CD4-positive, alpha-beta T cell (primary cell): Measurements from ENCODE around the gene ADH7. TPM values are rescaled to one million over a fixed set of nuclear protein-coding genes. Genes with fewer than 3 reads are reported as not detected.

Experiments
- ATAC-seq: fragments of 200-7000 bp; cut with Tn5 transposase; one replicate; pipeline ENCODE4 v1.10.0; 2022; ENCODE audit warnings: mild to moderate bottlenecking; ENCODE audit not compliant: poor library complexity
- CTCF ChIA-PET: fragments of 350-600 bp; sonication (Branson Sonifier 250); formaldehyde crosslinking; loops from one replicate; lab custom pipeline; 2021; ENCODE audit warnings: antibody characterized with exemption, inconsistent platforms; lab: Charles Lee
- POLR2A ChIA-PET: fragments of 350-600 bp; sonication (Branson Sonifier 250); formaldehyde crosslinking; loops from one replicate; lab custom pipeline; 2021; ENCODE audit warnings: antibody characterized with exemption, inconsistent platforms; lab: Charles Lee
- DNase-seq, 14 experiments: peaks; one replicate each; pipeline ENCODE4 v3.0.0-alpha.2; 2013 to 2020; ENCODE audit warnings: mixed read lengths in 2 of 14
- H3K27ac ChIP-seq, 2 donors: one replicate each; pipeline versions ENCODE4 v1.5.1 to v1.7.0; 2013; ENCODE audit warnings: low read length in 2 of 2, low read depth in 1 of 2, mild to moderate bottlenecking in 1 of 2
- H3K27me3 ChIP-seq, 2 experiments: 1 replicate in 1 of 2; 2 replicates in 1 of 2; pipeline versions ENCODE4 v1.6.1 to v1.7.0; 2013; ENCODE audit warnings: low read length in 2 of 2, control low read depth in 1 of 2, mild to moderate bottlenecking in 1 of 2, moderate library complexity in 1 of 2; ENCODE audit not compliant: insufficient read depth in 2 of 2, control insufficient read depth in 1 of 2
- H3K36me3 ChIP-seq: one replicate; pipeline ENCODE4 v1.6.1; 2013; ENCODE audit warnings: low read length, control low read depth; ENCODE audit not compliant: insufficient read depth
- H3K4me1 ChIP-seq: one replicate; pipeline ENCODE4 v1.6.1; 2013; ENCODE audit warnings: low read length, control low read depth; ENCODE audit not compliant: insufficient read depth
- H3K4me3 ChIP-seq: one replicate; pipeline ENCODE4 v1.5.1; 2013; ENCODE audit warnings: mild to moderate bottlenecking, low read length, moderate library complexity
- H3K9me3 ChIP-seq, 2 experiments: 1 replicate in 1 of 2; 2 replicates in 1 of 2; pipeline versions ENCODE4 v1.6.1 to v1.7.0; 2013; ENCODE audit warnings: low read length in 2 of 2, mild to moderate bottlenecking in 2 of 2, control low read depth in 1 of 2, moderate library complexity in 1 of 2; ENCODE audit not compliant: control insufficient read depth in 1 of 2, insufficient read depth in 1 of 2
- H3K27ac Mint-ChIP-seq: one replicate; pipeline ENCODE4 v1.8.0; 2020; ENCODE audit warnings: mixed read lengths
- H3K27me3 Mint-ChIP-seq: one replicate; pipeline ENCODE4 v1.8.0; 2021; ENCODE audit warnings: mixed read lengths
- H3K36me3 Mint-ChIP-seq: one replicate; pipeline ENCODE4 v1.8.0; 2021; ENCODE audit warnings: low read depth, mixed read lengths
- H3K4me1 Mint-ChIP-seq: one replicate; pipeline ENCODE4 v1.8.0; 2021; ENCODE audit warnings: low read depth, mixed read lengths
- H3K4me3 Mint-ChIP-seq: one replicate; pipeline ENCODE4 v1.8.0; 2020; ENCODE audit warnings: mild to moderate bottlenecking, mixed read lengths
- H3K9me3 Mint-ChIP-seq: one replicate; pipeline ENCODE4 v1.8.0; 2020; ENCODE audit warnings: mixed read lengths
- intact Hi-C, 2 experiments: fragments of 100-400 bp; cut with DNase I in 1 of 2; cut with micrococcal nuclease in 1 of 2; formaldehyde crosslinking; loops; one replicate each; pipeline versions ENCODE4 v1.15.1 to v1.9.0; 2023 to 2025; cut with DNase I, micrococcal nuclease
- total RNA-seq, 174 experiments: library from RNA in 2 of 174; stranded (reverse) in 2 of 174; gene quantifications; one replicate each; pipeline ENCODE4 v1.2.3 and lab custom pipeline; 2021 to 2026
- TF ChIP-seq, protein P1 (sequence below): fragments of 200-600 bp; IDR thresholded peaks from one replicate; pipeline ENCODE4 v1.8.0; 2022; ENCODE audit warnings: antibody characterized with exemption, mild to moderate bottlenecking

ADH7 gene
- total RNA-seq, 2 experiments from 2014 or later = not detected

DNA sequence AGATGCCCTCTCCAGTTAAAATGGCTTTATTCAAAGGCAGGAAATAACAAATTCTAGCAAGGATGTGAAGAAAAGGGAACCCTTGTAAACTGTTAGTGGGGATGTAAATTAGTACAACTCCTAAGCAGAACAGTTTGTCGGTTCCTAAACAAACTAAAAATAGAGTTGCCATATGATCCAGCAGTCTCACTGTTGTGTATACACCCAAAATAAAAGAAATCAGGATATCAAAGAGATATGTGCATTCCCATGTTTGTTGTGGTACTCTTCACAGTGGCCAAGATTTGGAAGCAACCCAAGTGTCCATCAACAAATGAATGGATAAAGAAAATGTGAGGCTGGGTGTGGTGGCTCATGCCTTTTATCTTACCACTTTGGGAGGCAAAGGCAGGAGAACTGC lies 36.1 kb downstream of the ADH7 start:
- no peaks in the 10 kb centered on the region for H3K4me1 Mint-ChIP-seq
- H3K4me1 ChIP-seq = no peaks in the 10 kb centered on the region
- H3K4me3 Mint-ChIP-seq = no peak overlapping the region
- H3K9me3 Mint-ChIP-seq = no peaks in the 10 kb centered on the region
- no peak overlapping the region for H3K27ac Mint-ChIP-seq
- no peak for DNase-seq
- ChIA-PET CTCF (no interaction called here), POLR2A (no interaction called here)
- TF ChIP-seq, protein P1, sequence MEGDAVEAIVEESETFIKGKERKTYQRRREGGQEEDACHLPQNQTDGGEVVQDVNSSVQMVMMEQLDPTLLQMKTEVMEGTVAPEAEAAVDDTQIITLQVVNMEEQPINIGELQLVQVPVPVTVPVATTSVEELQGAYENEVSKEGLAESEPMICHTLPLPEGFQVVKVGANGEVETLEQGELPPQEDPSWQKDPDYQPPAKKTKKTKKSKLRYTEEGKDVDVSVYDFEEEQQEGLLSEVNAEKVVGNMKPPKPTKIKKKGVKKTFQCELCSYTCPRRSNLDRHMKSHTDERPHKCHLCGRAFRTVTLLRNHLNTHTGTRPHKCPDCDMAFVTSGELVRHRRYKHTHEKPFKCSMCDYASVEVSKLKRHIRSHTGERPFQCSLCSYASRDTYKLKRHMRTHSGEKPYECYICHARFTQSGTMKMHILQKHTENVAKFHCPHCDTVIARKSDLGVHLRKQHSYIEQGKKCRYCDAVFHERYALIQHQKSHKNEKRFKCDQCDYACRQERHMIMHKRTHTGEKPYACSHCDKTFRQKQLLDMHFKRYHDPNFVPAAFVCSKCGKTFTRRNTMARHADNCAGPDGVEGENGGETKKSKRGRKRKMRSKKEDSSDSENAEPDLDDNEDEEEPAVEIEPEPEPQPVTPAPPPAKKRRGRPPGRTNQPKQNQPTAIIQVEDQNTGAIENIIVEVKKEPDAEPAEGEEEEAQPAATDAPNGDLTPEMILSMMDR = no peak
- H3K4me3 ChIP-seq = no peak overlapping the region
- H3K9me3 ChIP-seq = no peaks in the 10 kb centered on the region
- H3K27ac ChIP-seq = no peak overlapping the region
- H3K27me3 Mint-ChIP-seq = peaks cover 4% of the 10 kb centered on the region
- H3K36me3 ChIP-seq = no peaks in the 10 kb centered on the region
- intact Hi-C loops = no loop called here
- H3K36me3 Mint-ChIP-seq = no peaks in the 10 kb centered on the region
- ATAC-seq = no peak
- no peaks in the 10 kb centered on the region for H3K27me3 ChIP-seq

DNA sequence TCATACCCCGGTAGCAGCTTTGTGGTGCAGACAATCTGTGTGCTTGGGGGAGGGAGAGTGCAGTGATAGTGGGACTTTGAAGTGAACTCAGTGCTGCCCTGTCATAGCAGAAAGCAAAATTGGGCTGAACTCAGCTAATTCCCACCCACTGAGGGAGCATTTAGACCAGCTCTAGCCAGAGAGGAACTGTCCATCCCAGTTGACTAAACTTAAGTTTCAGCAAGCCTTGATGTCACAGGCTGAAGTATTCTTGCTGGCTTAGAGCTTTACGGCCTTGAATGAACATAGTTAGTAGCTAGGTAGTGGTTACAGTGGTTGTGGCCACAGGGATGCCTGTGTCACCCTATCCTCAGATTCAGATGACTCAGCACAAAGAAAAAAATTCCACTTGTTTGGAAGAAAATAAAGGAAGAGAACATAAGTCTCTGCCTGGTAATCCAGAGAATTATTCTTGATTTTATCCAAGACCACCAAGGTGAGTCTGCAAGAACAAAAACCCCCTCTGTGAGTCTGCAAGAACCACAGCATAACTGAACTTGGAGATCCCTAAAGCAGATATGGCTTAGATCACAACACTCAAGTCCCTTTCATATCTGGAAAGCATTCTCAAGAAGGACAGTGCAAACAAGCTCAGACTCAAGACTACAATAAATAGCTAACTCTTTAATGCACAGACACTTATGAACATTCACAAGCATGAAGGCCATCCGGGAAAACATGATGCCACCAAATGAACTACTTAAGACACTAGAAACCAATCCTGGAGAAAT lies 39.4 kb downstream of the ADH7 start:
- ATAC-seq (no peak), DNase-seq (no peak)
- no peaks in the 10 kb centered on the region for H3K9me3 ChIP-seq
- Mint-ChIP-seq H3K4me3 (no peak overlapping the region), H3K27ac (no peak overlapping the region), H3K9me3 (no peaks in the 10 kb centered on the region), H3K36me3 (no peaks in the 10 kb centered on the region), H3K27me3 (peaks cover 12% of the 10 kb centered on the region), H3K4me1 (no peaks in the 10 kb centered on the region)
- H3K4me3 ChIP-seq = no peak overlapping the region
- H3K27ac ChIP-seq = no peak overlapping the region
- peaks cover 0 to 2% of the 10 kb centered on the region in 2 experiments for H3K27me3 ChIP-seq
- POLR2A ChIA-PET = no interaction called here
- intact Hi-C loops = no loop called here
- no peaks in the 10 kb centered on the region for H3K36me3 ChIP-seq
- TF ChIP-seq, protein P1 = no peak
- no peaks in the 10 kb centered on the region for H3K4me1 ChIP-seq
- CTCF ChIA-PET = no interaction called here

DNA sequence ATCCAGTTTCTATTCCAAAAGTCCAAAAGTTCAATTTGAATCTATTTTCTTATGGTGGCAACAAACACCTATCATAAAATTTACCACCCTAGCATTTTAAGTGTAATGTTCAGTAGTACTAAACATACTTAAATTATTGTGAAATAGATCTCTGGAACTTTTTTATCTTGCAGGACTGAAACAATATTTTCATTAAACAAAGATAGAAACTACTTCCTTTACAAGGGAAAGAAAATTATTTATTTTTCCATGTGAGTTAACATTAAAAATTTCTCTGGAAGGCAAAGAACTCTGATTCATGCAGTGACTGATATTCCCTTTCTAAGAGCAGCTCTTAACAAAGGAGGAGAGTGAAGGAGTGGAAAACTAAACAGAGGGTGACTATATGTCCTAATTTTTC lies 40.2 kb downstream of the ADH7 start:
- no peaks in the 10 kb centered on the region for H3K36me3 Mint-ChIP-seq
- Histone ChIP-seq H3K36me3 (no peaks in the 10 kb centered on the region), H3K27me3 (peaks cover 0 to 2% of the 10 kb centered on the region in 2 experiments), H3K9me3 (no peaks in the 10 kb centered on the region), H3K27ac (no peak overlapping the region), H3K4me3 (no peak overlapping the region), H3K4me1 (no peaks in the 10 kb centered on the region)
- intact Hi-C loops = no loop called here
- H3K27me3 Mint-ChIP-seq = peaks cover 12% of the 10 kb centered on the region
- ChIA-PET CTCF (no interaction called here), POLR2A (no interaction called here)
- H3K9me3 Mint-ChIP-seq = no peaks in the 10 kb centered on the region
- DNase-seq = no peak
- TF ChIP-seq, protein P1 = no peak
- no peak for ATAC-seq
- no peak overlapping the region for H3K4me3 Mint-ChIP-seq
- no peaks in the 10 kb centered on the region for H3K4me1 Mint-ChIP-seq
- no peak overlapping the region for H3K27ac Mint-ChIP-seq
